Measurements from ENCODE around the gene GNG3. TPM values are rescaled to one million over a fixed set of nuclear protein-coding genes. Genes with fewer than 3 reads are reported as not detected.

Gene GNG3
- total RNA-seq, 1 donor from 2014 or later, result 20.0 TPM

- DNase-seq (ENCODE audit: low spot score in 2 of 2) (peak; percentile 79 to 93), FAIRE-seq (peak; percentile 36)
Observed at GRCh38 chr11:62753736-62754603, 46.5 kb downstream of the GNG3 start, which contains the start of gene ZBTB3. Gene ZBTB3, minus strand, starts transcription at chr11:62754160. Its CDS starts 496 bp downstream, at chr11:62753664.

DNA sequence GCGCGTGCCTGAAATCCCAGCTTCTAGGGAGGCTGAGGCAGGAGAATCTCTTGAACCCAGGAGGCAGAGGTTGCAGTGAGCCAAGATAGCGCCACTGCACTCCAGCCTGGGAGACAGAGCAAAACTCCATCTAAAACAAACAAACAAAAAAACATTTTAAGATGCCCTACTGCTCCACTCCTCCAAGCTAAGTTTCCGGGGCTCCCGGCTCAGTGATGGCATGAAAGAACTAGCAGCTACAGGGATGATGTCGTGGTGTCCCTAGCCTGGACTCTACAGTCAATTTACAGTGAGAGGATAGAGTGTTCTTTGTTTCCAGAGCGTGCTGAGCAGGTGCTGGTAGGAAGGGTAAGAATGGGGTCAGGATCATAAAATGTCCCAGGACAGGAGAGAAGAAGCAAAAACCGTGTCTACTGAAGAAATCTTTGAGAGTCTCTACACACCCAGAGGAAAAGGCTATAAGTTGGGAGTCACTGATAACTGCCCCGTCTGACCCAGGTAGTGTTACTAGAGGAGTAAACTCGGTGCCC lies 47.7 kb downstream of the GNG3 start:
- DNase-seq (ENCODE audit: low spot score in 2 of 2), result no peak
- FAIRE-seq, result no peak

DNA sequence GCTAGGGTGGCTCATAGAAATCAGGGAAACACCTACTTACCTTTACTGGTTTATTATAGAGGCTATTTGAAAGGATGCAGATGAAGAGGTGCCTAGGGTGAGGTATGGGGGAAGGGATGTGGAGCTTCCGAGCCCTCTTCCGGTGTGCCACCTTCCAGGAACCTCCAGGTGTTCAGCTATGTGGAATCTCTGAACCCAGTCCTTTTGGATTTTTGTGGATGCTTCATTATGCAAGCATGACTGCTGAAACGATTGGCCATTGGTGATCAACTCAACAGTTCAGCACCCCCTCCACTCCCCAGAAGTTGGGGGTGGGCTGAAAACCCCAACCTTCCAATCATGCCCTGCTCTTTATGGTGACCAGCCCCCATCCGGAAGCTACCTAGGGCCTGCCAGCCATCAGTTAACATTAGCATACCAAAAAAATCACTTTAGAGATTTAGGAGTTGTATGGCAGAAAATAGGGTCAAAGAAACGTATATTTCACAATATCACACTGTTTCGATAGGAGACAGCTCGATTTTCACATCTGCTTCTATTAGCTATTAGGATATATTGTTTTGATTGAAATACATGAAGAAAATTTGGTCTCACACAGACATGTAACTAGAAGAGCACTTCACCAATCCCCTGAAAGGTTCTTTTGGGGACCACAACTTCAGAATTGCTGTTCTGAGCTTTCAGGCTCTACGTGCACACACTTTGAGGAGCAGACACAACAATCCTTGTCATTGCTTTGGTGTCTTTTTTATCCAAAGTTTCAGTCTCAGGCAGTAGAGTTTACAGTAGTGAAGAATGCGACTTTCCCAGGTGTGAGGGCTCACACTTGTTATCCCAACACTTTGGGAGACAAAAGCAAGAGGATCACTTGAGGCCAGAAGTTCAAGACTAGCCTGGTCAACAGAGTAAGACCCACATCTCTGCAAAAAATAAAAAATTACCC lies 50.6 kb downstream of the GNG3 start:
- DNase-seq (ENCODE audit: low spot score in 2 of 2) (no peak), FAIRE-seq (no peak)

Small RNAs within 50 kb of the gene (small RNA-seq; reads per million reads assigned to genes)
- not detected for gene SNORA57

Other genes with a start within 250 kb of the GNG3 start
- gene AHNAK, start 160.9 kb upstream of the GNG3 start, total RNA-seq, result 15.9 TPM
- 1,985 TPM for gene EEF1G, start 133.8 kb upstream of the GNG3 start, total RNA-seq
- 4.5 TPM for gene TUT1, start 116.2 kb upstream of the GNG3 start, total RNA-seq
- 154 TPM for gene MTA2, start 105.8 kb upstream of the GNG3 start, total RNA-seq
- 4.9 TPM for gene EML3, start 94.9 kb upstream of the GNG3 start, total RNA-seq
- gene ROM1, start 94.4 kb upstream of the GNG3 start, total RNA-seq, result 1.2 TPM
- 21.6 TPM for gene B3GAT3, start 85.7 kb upstream of the GNG3 start, total RNA-seq
- 62.8 TPM for gene GANAB, start 61.1 kb upstream of the GNG3 start, total RNA-seq
- 20.8 TPM for gene INTS5, start 54.4 kb upstream of the GNG3 start, total RNA-seq
- 25.3 TPM for gene C11orf98, start 42.5 kb upstream of the GNG3 start, total RNA-seq
- 10.2 TPM for gene CSKMT, start 42.4 kb upstream of the GNG3 start, total RNA-seq
- gene UQCC3, start 36.0 kb upstream of the GNG3 start, total RNA-seq, result 5.7 TPM
- gene LBHD1, start 35.4 kb upstream of the GNG3 start, total RNA-seq, result 3.3 TPM
- gene UBXN1, start 28.6 kb upstream of the GNG3 start, total RNA-seq, result 84.8 TPM
- gene LRRN4CL, start 18.1 kb upstream of the GNG3 start, total RNA-seq, result 0.82 TPM
- 149 TPM for gene BSCL2, start 252 bp upstream of the GNG3 start, total RNA-seq
- 15.1 TPM for gene HNRNPUL2, start 19.8 kb downstream of the GNG3 start, total RNA-seq
- 26.9 TPM for gene TTC9C, start 20.8 kb downstream of the GNG3 start, total RNA-seq
- 17.1 TPM for gene ZBTB3, start 46.5 kb downstream of the GNG3 start, total RNA-seq
- gene POLR2G, start 53.9 kb downstream of the GNG3 start, total RNA-seq, result 59.9 TPM
- 15.1 TPM for gene TAF6L, start 63.7 kb downstream of the GNG3 start, total RNA-seq
- 17.1 TPM for gene TMEM179B, start 79.7 kb downstream of the GNG3 start, total RNA-seq
- gene TMEM223, start 84.3 kb downstream of the GNG3 start, total RNA-seq, result 14.7 TPM
- gene NXF1, start 97.8 kb downstream of the GNG3 start, total RNA-seq, result 10.6 TPM
- 31.0 TPM for gene STX5, start 124.4 kb downstream of the GNG3 start, total RNA-seq
- not detected for gene TEX54, start 125.2 kb downstream of the GNG3 start, total RNA-seq
- gene WDR74, start 131.9 kb downstream of the GNG3 start, total RNA-seq, result 48.5 TPM
- gene SLC3A2, start 173.2 kb downstream of the GNG3 start, total RNA-seq, result 109 TPM
- 14.3 TPM for gene CHRM1, start 213.7 kb downstream of the GNG3 start, total RNA-seq